Activated CD8-positive, alpha-beta T cell treated with anti-CD3 and anti-CD28 coated beads for 36 hours (primary cell): ENCODE data around the gene PTGDS. TPM values are rescaled to one million over a fixed set of nuclear protein-coding genes. Genes with fewer than 3 reads are reported as not detected.

Experiments used
- ATAC-seq: fragments of 200-7000 bp; cut with Tn5 transposase; one replicate; pipeline ENCODE4 v1.10.0; 2021; ENCODE audit warnings: mild to moderate bottlenecking, moderate library complexity
- CTCF ChIA-PET: fragments of 350-600 bp; sonication (Branson Sonifier 250); formaldehyde crosslinking; loops from one replicate; lab custom pipeline; 2021; ENCODE audit warnings: antibody characterized with exemption; lab: Charles Lee
- POLR2A ChIA-PET: fragments of 350-600 bp; sonication (Branson Sonifier 250); formaldehyde crosslinking; loops from one replicate; lab custom pipeline; 2021; ENCODE audit warnings: antibody characterized with exemption; lab: Charles Lee
- DNase-seq: peaks from one replicate; pipeline ENCODE4 v3.0.0-alpha.2; 2020
- H3K27ac Mint-ChIP-seq: one replicate; pipeline ENCODE4 v1.8.0; 2021; ENCODE audit warnings: mild to moderate bottlenecking, mixed read lengths
- H3K27me3 Mint-ChIP-seq: one replicate; pipeline ENCODE4 v1.8.0; 2021; ENCODE audit warnings: mixed read lengths
- H3K36me3 Mint-ChIP-seq: one replicate; pipeline ENCODE4 v1.8.0; 2021; ENCODE audit warnings: low read depth, mixed read lengths
- H3K4me1 Mint-ChIP-seq: one replicate; pipeline ENCODE4 v1.8.0; 2021; ENCODE audit warnings: low read depth, mixed read lengths
- H3K4me3 Mint-ChIP-seq: one replicate; pipeline ENCODE4 v1.8.0; 2021; ENCODE audit warnings: mild to moderate bottlenecking, moderate library complexity, mixed read lengths
- H3K9me3 Mint-ChIP-seq: one replicate; pipeline ENCODE4 v1.8.0; 2021; ENCODE audit warnings: mixed read lengths
- CTCF ChIP-seq: fragments of 200-600 bp; IDR thresholded peaks from one replicate; pipeline ENCODE4 v1.8.0; 2022; ENCODE audit warnings: antibody characterized with exemption, mild to moderate bottlenecking
- intact Hi-C: fragments of 100-400 bp; cut with micrococcal nuclease; formaldehyde crosslinking; loops from one replicate; pipeline ENCODE4 v1.10.0; 2022
- total RNA-seq, 2 experiments: library from RNA; stranded (reverse); gene quantifications; one replicate each; pipeline ENCODE4 v1.2.3, GENCODE V29; 2021

PTGDS gene
- total RNA-seq, 2 experiments from 2014 or later, result not detected

DNA sequence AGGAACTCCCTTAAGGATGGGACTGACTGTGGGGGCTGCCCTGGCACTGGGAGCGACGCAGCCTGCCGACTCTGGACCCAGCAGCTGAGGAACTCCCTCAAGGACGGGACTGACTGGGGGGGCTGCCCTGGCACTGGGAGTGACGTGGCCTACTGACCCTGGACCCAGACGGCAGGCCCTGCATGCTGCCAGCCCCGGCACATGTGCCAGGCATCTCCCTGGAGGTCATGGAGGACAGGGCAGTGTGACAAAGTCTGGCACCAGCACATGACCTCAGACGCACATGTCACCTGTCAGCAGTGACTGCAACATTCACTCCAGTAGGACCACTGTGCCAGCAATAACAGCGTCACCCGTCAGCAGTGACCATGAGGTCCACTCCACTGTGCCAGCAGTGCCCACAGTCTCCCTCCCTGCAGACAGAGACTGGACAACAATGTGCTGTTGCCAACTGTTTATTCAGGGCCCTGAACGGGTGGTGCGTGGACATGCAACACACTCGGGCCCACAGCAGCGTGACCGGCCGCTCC lies 37.2 kb upstream of the PTGDS start:
- intact Hi-C loops, result no loop called here
- TF ChIP-seq CTCF, result no peak
- H3K4me3 Mint-ChIP-seq, result no peak overlapping the region
- ChIA-PET POLR2A (interaction anchor here (1.1 kb wide), 1 partner anchor 92 kb away, joined by 3 read pairs; no protein-coding TSS in a partner anchor), CTCF (no interaction called here)
- H3K4me1 Mint-ChIP-seq, result peaks cover 10% of the 10 kb centered on the region
- no peaks in the 10 kb centered on the region for H3K27me3 Mint-ChIP-seq
- DNase-seq (no peak), ATAC-seq (no peak)
- H3K27ac Mint-ChIP-seq, result no peak overlapping the region
- peaks cover 25% of the 10 kb centered on the region for H3K36me3 Mint-ChIP-seq
- no peaks in the 10 kb centered on the region for H3K9me3 Mint-ChIP-seq

GRCh38 chr9:136940526-136941230 lies 36.6 kb upstream of the PTGDS start:
- peaks cover 25% of the 10 kb centered on the region for H3K36me3 Mint-ChIP-seq
- ATAC-seq (no peak), DNase-seq (no peak)
- no peak overlapping the region for H3K27ac Mint-ChIP-seq
- POLR2A ChIA-PET, result no interaction called here
- TF ChIP-seq CTCF, result no peak
- H3K4me1 Mint-ChIP-seq, result peaks cover 11% of the 10 kb centered on the region
- CTCF ChIA-PET, result no interaction called here
- no peaks in the 10 kb centered on the region for H3K27me3 Mint-ChIP-seq
- no peak overlapping the region for H3K4me3 Mint-ChIP-seq
- H3K9me3 Mint-ChIP-seq, result no peaks in the 10 kb centered on the region
- intact Hi-C loops, result no loop called here

- TF ChIP-seq CTCF, result no peak
- CTCF ChIA-PET, result interaction anchor here (0.9 kb wide), 1 partner anchor 94 kb away, joined by 3 read pairs; no protein-coding TSS in a partner anchor
- Mint-ChIP-seq H3K36me3 (peaks cover 25% of the 10 kb centered on the region), H3K4me1 (peaks cover 11% of the 10 kb centered on the region), H3K9me3 (no peaks in the 10 kb centered on the region), H3K4me3 (no peak overlapping the region), H3K27me3 (no peaks in the 10 kb centered on the region), H3K27ac (no peak overlapping the region)
- intact Hi-C loops, result no loop called here
- POLR2A ChIA-PET, result no interaction called here
- ATAC-seq, result no peak
- DNase-seq, result no peak
Measured at GRCh38 chr9:136941231-136942111, 35.8 kb upstream of the PTGDS start.

GRCh38 chr9:136942112-136942880 lies 35.0 kb upstream of the PTGDS start:
- no peaks in the 10 kb centered on the region for H3K9me3 Mint-ChIP-seq
- no peak for DNase-seq

More at GRCh38 chr9:136942112-136942880, 35.0 kb upstream of the PTGDS start:
- ATAC-seq, result no peak
- no peaks in the 10 kb centered on the region for H3K27me3 Mint-ChIP-seq
- peak overlapping the region; percentile 77 for H3K4me3 Mint-ChIP-seq
- CTCF ChIA-PET, result interaction anchor here (0.9 kb wide), 2 partner anchors 87 to 93 kb away, joined by 3 read pairs; no protein-coding TSS in a partner anchor
- peak overlapping the region; percentile 20 for H3K27ac Mint-ChIP-seq
- peaks cover 11% of the 10 kb centered on the region for H3K4me1 Mint-ChIP-seq
- POLR2A ChIA-PET, result no interaction called here
- TF ChIP-seq CTCF, result no peak
- intact Hi-C loops, result no loop called here
- peaks cover 25% of the 10 kb centered on the region for H3K36me3 Mint-ChIP-seq
